ENCODE data around the gene ABRAXAS1. TPM values are rescaled to one million over a fixed set of nuclear protein-coding genes. Genes with fewer than 3 reads are reported as not detected.

ABRAXAS1 gene
- total and polyA plus RNA-seq, 2 of the 13 experiments (the other 11 are each of a cell fraction or from before 2014, with no cell fraction given), result 14.1 to 14.7 TPM

GRCh38 chr4:83455281-83456183, 29.4 kb downstream of the ABRAXAS1 start, which contains the start of the genes HELQ and MRPS18C (continued):
- peak; percentile 90; the same call in 1 of the 2 replicates for TF ChIP-seq TMF1 (CRISPR knock-in tag; IDR thresholded peaks at IDR 0.05; ENCODE audit: low read depth)
- no peak for TF ChIP-seq ZNF589 (CRISPR knock-in tag; conservative IDR thresholded peaks at IDR 0.05)
- no peak for TF ChIP-seq MTF1 (CRISPR knock-in tag; IDR thresholded peaks at IDR 0.05)
- no peak for TF ChIP-seq FOXP1 (IDR thresholded peaks at IDR 0.05)
- 0 out of 2 replicates have a peak, but pooled peaks have one; percentile 22 for TF ChIP-seq FOXP1 (CRISPR knock-in tag; IDR thresholded peaks at IDR 0.05)
- TF ChIP-seq ZNF484 (CRISPR knock-in tag; IDR thresholded peaks at IDR 0.05; ENCODE audit: borderline replicate concordance, low read depth), result no peak
- no peak for TF ChIP-seq TBP (CRISPR knock-in tag; IDR thresholded peaks at IDR 0.05)
- TF ChIP-seq PAF1 (CRISPR knock-in tag; IDR thresholded peaks at IDR 0.05), result peak; percentile 68; the same call in 1 of the 2 replicates
- TF ChIP-seq ZNF7 (CRISPR knock-in tag; IDR thresholded peaks at IDR 0.05), result 0 out of 2 replicates have a peak, but pooled peaks have one; percentile 44
- TF ChIP-seq RFX1 (IDR thresholded peaks at IDR 0.05), result no peak
- no peak for TF ChIP-seq TERF1 (CRISPR knock-in tag; IDR thresholded peaks at IDR 0.05)
- TF ChIP-seq ZNF350 (CRISPR knock-in tag; IDR thresholded peaks at IDR 0.05; ENCODE audit: borderline replicate concordance, low read depth), result peak; percentile 97
- TF ChIP-seq ZNF496 (CRISPR knock-in tag; IDR thresholded peaks at IDR 0.05; ENCODE audit: insufficient replicate concordance), result no peak
- peak; percentile 97 for TF ChIP-seq SP140L (CRISPR knock-in tag; IDR thresholded peaks at IDR 0.05; ENCODE audit: borderline replicate concordance)
- no peak for TF ChIP-seq ZNF44 (CRISPR knock-in tag; IDR thresholded peaks at IDR 0.05)
- TF ChIP-seq SP1 (IDR thresholded peaks at IDR 0.05), result no peak
- TF ChIP-seq SP1 (CRISPR knock-in tag; IDR thresholded peaks at IDR 0.05), result peak; percentile 91
- peak; percentile 50 for TF ChIP-seq HMG20B (CRISPR knock-in tag; conservative IDR thresholded peaks at IDR 0.05)
- TF ChIP-seq ZNF335 (CRISPR knock-in tag; IDR thresholded peaks at IDR 0.05), result peak; percentile 82
- TF ChIP-seq ZNF646 (CRISPR knock-in tag; IDR thresholded peaks at IDR 0.05), result 0 out of 2 replicates have a peak, but pooled peaks have one; percentile 50
- no peak; the same call in 1 of the 2 replicates for TF ChIP-seq ZNF746 (CRISPR knock-in tag; IDR thresholded peaks at IDR 0.05)
- no peak for TF ChIP-seq CEBPB (IDR thresholded peaks at IDR 0.05; ENCODE audit: borderline replicate concordance, low read depth, low read length)
- TF ChIP-seq MEIS1 (CRISPR knock-in tag; IDR thresholded peaks at IDR 0.05; ENCODE audit: borderline replicate concordance), result peak; percentile 46; the same call in 1 of the 2 replicates

Data from HepG2 (cell line).